Smooth muscle cell (in vitro differentiated cells): ENCODE measurements around the gene BBS1. TPM values are rescaled to one million over a fixed set of nuclear protein-coding genes. Genes with fewer than 3 reads are reported as not detected.

ENCODE experiments used
- DNase-seq: peaks from one replicate; lab custom pipeline; 2025; ENCODE audit not compliant: unreplicated experiment; lab: John Stamatoyannopoulos, UW
- H2AFZ ChIP-seq: fragments of 200-600 bp; sonication (generic); 2 replicates; pipeline ENCODE4 v1.6.0; 2016; ENCODE audit warnings: antibody characterized with exemption, low read depth, mild to moderate bottlenecking
- H3F3A ChIP-seq: fragments of 200-600 bp; sonication (generic); 2 replicates; pipeline ENCODE4 v1.6.0; 2017; ENCODE audit warnings: antibody characterized with exemption, low read depth
- H3K27ac ChIP-seq: fragments of 200-600 bp; sonication (generic); 2 replicates; pipeline ENCODE4 v1.5.1; 2016; ENCODE audit warnings: low read depth, mild to moderate bottlenecking
- H3K27me3 ChIP-seq: fragments of 200-600 bp; sonication (generic); 2 replicates; pipeline ENCODE4 v1.6.1; 2016; ENCODE audit warnings: low read depth, mild to moderate bottlenecking
- H3K36me3 ChIP-seq: fragments of 200-600 bp; sonication (generic); 2 replicates; pipeline ENCODE4 v1.5.1; 2016; ENCODE audit warnings: low read depth
- H3K4me1 ChIP-seq: fragments of 200-600 bp; sonication (generic); 2 replicates; pipeline ENCODE4 v1.5.1; 2016; ENCODE audit warnings: low read depth
- H3K4me2 ChIP-seq: fragments of 200-600 bp; sonication (generic); 2 replicates; pipeline ENCODE4 v1.6.0; 2016; ENCODE audit warnings: mild to moderate bottlenecking
- H3K4me3 ChIP-seq: fragments of 200-600 bp; sonication (generic); 2 replicates; pipeline ENCODE4 v1.5.1; 2016; ENCODE audit warnings: mild to moderate bottlenecking
- H3K79me2 ChIP-seq: fragments of 200-600 bp; sonication (generic); 2 replicates; pipeline ENCODE4 v1.6.0; 2016; ENCODE audit warnings: low read depth, mild to moderate bottlenecking
- H3K9ac ChIP-seq: fragments of 200-600 bp; sonication (generic); 2 replicates; pipeline ENCODE4 v1.6.0; 2016; ENCODE audit warnings: low read depth
- H3K9me3 ChIP-seq: fragments of 200-600 bp; sonication (generic); replicated peaks from 2 replicates; pipeline ENCODE4 v1.5.1; 2016; ENCODE audit warnings: low read depth
- H4K20me1 ChIP-seq: fragments of 200-600 bp; sonication (generic); 2 replicates; pipeline ENCODE4 v1.6.0; 2016; ENCODE audit warnings: low read depth
- CTCF ChIP-seq: fragments of 200-600 bp; sonication (generic); IDR thresholded peaks from 2 replicates; pipeline ENCODE4 v1.5.1; 2017; ENCODE audit warnings: borderline replicate concordance, mild to moderate bottlenecking, antibody characterized with exemption; ENCODE audit not compliant: insufficient read depth, poor library complexity, severe bottlenecking
- WGBS: methylation state at CpG from one replicate; pipeline ENCODE4 v1.1.7; 2016; ENCODE audit warnings: low lambda C conversion rate; 5-methylcytosine and 5-hydroxymethylcytosine counted together
- polyA plus RNA-seq: library from polyadenylated mRNA; unstranded; fragments of >200 nt; fragmentation: Nextera tagmentation; extraction: Ambion mirVana; gene quantifications from 2 replicates; pipeline ENCODE4 v1.2.1, GENCODE V29; 2016
- total RNA-seq: library from RNA; depleted of rRNA; stranded (reverse); fragments of >200 nt; gene quantifications from 2 replicates; pipeline ENCODE4 v1.2.3, GENCODE V29; 2014

BBS1 gene
- total and polyA plus RNA-seq, 2 experiments from 2014 or later = 13.0 to 30.1 TPM

- no peak overlapping the region for H3K27ac ChIP-seq
- H3K4me2 ChIP-seq = no peak overlapping the region
- H2AFZ ChIP-seq = no peak overlapping the region
- WGBS = 94% methylated on average over 10 of the region's 10 CpGs
- no peaks in the 10 kb centered on the region for H3F3A ChIP-seq
- DNase-seq = no peak
- H3K9ac ChIP-seq = no peak overlapping the region
- H3K9me3 ChIP-seq = no peaks in the 10 kb centered on the region
- H3K4me3 ChIP-seq = no peak overlapping the region
- peaks cover 5% of the 10 kb centered on the region for H3K36me3 ChIP-seq
- H3K27me3 ChIP-seq = no peaks in the 10 kb centered on the region
- TF ChIP-seq CTCF = no peak
- no peaks in the 10 kb centered on the region for H4K20me1 ChIP-seq
- H3K79me2 ChIP-seq = no peaks in the 10 kb centered on the region
- no peaks in the 10 kb centered on the region for H3K4me1 ChIP-seq
Measured at GRCh38 chr11:66493130-66493529, 17.3 kb upstream of the BBS1 start.

DNA sequence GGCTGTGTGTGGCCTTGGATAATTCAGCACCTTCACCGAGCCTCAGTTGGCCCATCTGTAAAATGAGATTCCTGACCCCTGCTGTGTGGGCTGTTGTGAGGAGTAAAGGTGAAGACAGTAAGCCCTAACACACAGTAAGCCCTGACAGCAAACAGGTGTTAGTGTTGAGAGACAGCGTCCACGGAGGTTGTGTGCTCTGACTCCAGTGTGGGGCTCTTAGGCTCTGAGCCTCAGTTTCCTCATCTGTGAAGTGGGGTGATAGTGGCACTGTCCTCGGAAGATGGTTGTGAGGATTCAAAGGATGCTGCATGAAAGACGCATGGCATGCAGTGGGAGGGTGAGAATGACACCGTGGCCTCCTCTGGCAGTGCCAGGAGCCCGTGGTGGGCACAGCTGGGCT lies 16.0 kb upstream of the BBS1 start:
- Histone ChIP-seq H3K9ac (no peak overlapping the region), H3K4me2 (no peak overlapping the region), H4K20me1 (no peaks in the 10 kb centered on the region), H2AFZ (no peak overlapping the region), H3K9me3 (no peaks in the 10 kb centered on the region), H3K79me2 (no peaks in the 10 kb centered on the region), H3K4me1 (no peaks in the 10 kb centered on the region), H3K4me3 (no peak overlapping the region), H3F3A (no peaks in the 10 kb centered on the region), H3K27me3 (no peaks in the 10 kb centered on the region), H3K27ac (no peak overlapping the region), H3K36me3 (peaks cover 5% of the 10 kb centered on the region)
- DNase-seq = no peak
- TF ChIP-seq CTCF = no peak
- WGBS = 92% methylated on average over 7 of the region's 7 CpGs

GRCh38 chr11:66494935-66495334 lies 15.5 kb upstream of the BBS1 start:
- H2AFZ ChIP-seq = no peak overlapping the region
- no peak for DNase-seq
- no peak overlapping the region for H3K4me2 ChIP-seq
- no peak overlapping the region for H3K9ac ChIP-seq
- H3K36me3 ChIP-seq = peaks cover 5% of the 10 kb centered on the region
- WGBS = 92% methylated on average over 14 of the region's 14 CpGs
- H3K79me2 ChIP-seq = no peaks in the 10 kb centered on the region
- H3K27me3 ChIP-seq = no peaks in the 10 kb centered on the region
- no peaks in the 10 kb centered on the region for H4K20me1 ChIP-seq
- no peak for TF ChIP-seq CTCF
- no peaks in the 10 kb centered on the region for H3K4me1 ChIP-seq
- no peaks in the 10 kb centered on the region for H3F3A ChIP-seq
- H3K4me3 ChIP-seq = no peak overlapping the region
- no peak overlapping the region for H3K27ac ChIP-seq
- H3K9me3 ChIP-seq = no peaks in the 10 kb centered on the region

DNA sequence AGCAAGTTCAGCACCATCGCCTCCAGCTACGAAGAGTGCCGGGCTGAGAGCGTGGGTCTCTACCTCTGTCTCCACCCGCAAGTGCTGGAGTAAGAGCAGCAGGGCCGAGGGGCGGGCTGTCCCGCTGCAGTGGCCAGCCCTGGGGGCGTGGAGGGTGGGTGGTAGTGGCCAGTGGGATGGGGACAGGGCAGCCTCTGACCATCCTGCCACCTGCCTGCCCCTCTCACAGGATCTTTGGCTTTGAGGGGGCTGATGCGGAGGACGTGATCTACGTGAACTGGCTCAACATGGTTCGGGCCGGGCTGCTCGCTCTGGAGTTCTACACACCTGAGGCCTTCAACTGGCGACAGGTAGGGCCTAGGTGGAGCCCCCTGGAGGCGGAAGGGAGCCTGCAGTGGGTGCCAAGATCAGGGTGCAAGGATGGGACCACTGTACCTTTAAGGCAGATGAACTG lies 15.0 kb upstream of the BBS1 start:
- TF ChIP-seq CTCF = peak; percentile 6
- H3F3A ChIP-seq = no peaks in the 10 kb centered on the region
- WGBS = 95% methylated on average over 16 of the region's 17 CpGs

More for the DNA sequence above, 15.0 kb upstream of the BBS1 start:
- Histone ChIP-seq H3K36me3 (peaks cover 5% of the 10 kb centered on the region), H3K4me3 (no peak overlapping the region), H3K27ac (no peak overlapping the region), H4K20me1 (no peaks in the 10 kb centered on the region), H3K9me3 (no peaks in the 10 kb centered on the region), H3K9ac (no peak overlapping the region), H3K79me2 (no peaks in the 10 kb centered on the region), H2AFZ (no peak overlapping the region), H3K4me1 (no peaks in the 10 kb centered on the region), H3K27me3 (no peaks in the 10 kb centered on the region), H3K4me2 (no peak overlapping the region)
- DNase-seq = no peak
